Glutamatergic neuron (in vitro differentiated cells): Measurements from ENCODE around the gene GPHN. TPM values are rescaled to one million over a fixed set of nuclear protein-coding genes. Genes with fewer than 3 reads are reported as not detected.

ENCODE experiments used
- DNase-seq: peaks from one replicate; pipeline ENCODE4 v3.0.0; 2022
- H3K27ac Mint-ChIP-seq: one replicate; pipeline ENCODE4 v1.8.0; 2020; ENCODE audit warnings: mild to moderate bottlenecking, mixed read lengths, inconsistent platforms; ENCODE audit not compliant: unreplicated experiment
- H3K27me3 Mint-ChIP-seq: one replicate; pipeline ENCODE4 v1.8.0; 2020; ENCODE audit warnings: mild to moderate bottlenecking, moderate library complexity, mixed read lengths, inconsistent platforms; ENCODE audit not compliant: unreplicated experiment
- H3K36me3 Mint-ChIP-seq: one replicate; pipeline ENCODE4 v1.8.0; 2020; ENCODE audit warnings: mild to moderate bottlenecking, mixed read lengths, inconsistent platforms; ENCODE audit not compliant: unreplicated experiment
- H3K4me1 Mint-ChIP-seq: one replicate; pipeline ENCODE4 v1.8.0; 2020; ENCODE audit warnings: mild to moderate bottlenecking, low read depth, mixed read lengths, inconsistent platforms; ENCODE audit not compliant: unreplicated experiment
- H3K4me3 Mint-ChIP-seq: one replicate; pipeline ENCODE4 v1.8.0; 2020; ENCODE audit warnings: mild to moderate bottlenecking, mixed read lengths, inconsistent platforms; ENCODE audit not compliant: unreplicated experiment
- H3K9me3 Mint-ChIP-seq: one replicate; pipeline ENCODE4 v1.8.0; 2020; ENCODE audit warnings: mild to moderate bottlenecking, moderate library complexity, mixed read lengths, inconsistent platforms; ENCODE audit not compliant: unreplicated experiment
- CTCF ChIP-seq: fragments of 200-600 bp; sonication (generic); IDR thresholded peaks from one replicate; pipeline ENCODE4 v1.5.0; 2021; ENCODE audit not compliant: partially characterized antibody, unreplicated experiment
- total RNA-seq: library from RNA; stranded (reverse); fragmentation: NEBNext Ultra II Directional; extraction: Animal tissue kit (Norgen Biotek cat#: 25700); gene quantifications from one replicate; pipeline ENCODE4 v1.2.1, GENCODE V29; 2021; ENCODE audit not compliant: unreplicated experiment

GPHN gene
- total RNA-seq, 1 donor from 2014 or later = 29.8 TPM

GRCh38 chr14:66472251-66472650, 35.7 kb upstream of the GPHN start:
- TF ChIP-seq CTCF = no peak
- Mint-ChIP-seq H3K36me3 (peaks cover 5% of the 10 kb centered on the region), H3K4me3 (no peak overlapping the region), H3K4me1 (no peaks in the 10 kb centered on the region), H3K27ac (no peak overlapping the region), H3K27me3 (no peaks in the 10 kb centered on the region), H3K9me3 (peaks cover 1% of the 10 kb centered on the region)
- no peak for DNase-seq

- no peaks in the 10 kb centered on the region for H3K4me1 Mint-ChIP-seq
- no peak for TF ChIP-seq CTCF
- H3K4me3 Mint-ChIP-seq = no peak overlapping the region
- no peak for DNase-seq
- H3K9me3 Mint-ChIP-seq = peaks cover 1% of the 10 kb centered on the region
- no peak overlapping the region for H3K27ac Mint-ChIP-seq
- H3K36me3 Mint-ChIP-seq = peaks cover 5% of the 10 kb centered on the region
- no peaks in the 10 kb centered on the region for H3K27me3 Mint-ChIP-seq
These were observed 34.7 kb upstream of the GPHN start for GRCh38 chr14:66473223-66473622.

- Mint-ChIP-seq H3K27ac (no peak overlapping the region), H3K36me3 (peaks cover 5% of the 10 kb centered on the region), H3K9me3 (no peaks in the 10 kb centered on the region), H3K27me3 (no peaks in the 10 kb centered on the region), H3K4me3 (no peak overlapping the region), H3K4me1 (peaks cover under 1% of the 10 kb centered on the region)
- TF ChIP-seq CTCF = no peak
- no peak for DNase-seq
These were observed 31.0 kb upstream of the GPHN start for GRCh38 chr14:66476964-66477363.

GRCh38 chr14:66477567-66477966, 30.4 kb upstream of the GPHN start:
- Mint-ChIP-seq H3K4me3 (no peak overlapping the region), H3K36me3 (peaks cover 5% of the 10 kb centered on the region), H3K9me3 (no peaks in the 10 kb centered on the region), H3K27ac (no peak overlapping the region), H3K4me1 (peaks cover 2% of the 10 kb centered on the region), H3K27me3 (no peaks in the 10 kb centered on the region)
- no peak for TF ChIP-seq CTCF
- DNase-seq = no peak

- no peaks in the 10 kb centered on the region for H3K27me3 Mint-ChIP-seq
- no peak overlapping the region for H3K27ac Mint-ChIP-seq
- no peak for TF ChIP-seq CTCF
- no peak overlapping the region for H3K4me3 Mint-ChIP-seq
- no peaks in the 10 kb centered on the region for H3K36me3 Mint-ChIP-seq
- no peaks in the 10 kb centered on the region for H3K9me3 Mint-ChIP-seq
- H3K4me1 Mint-ChIP-seq = peaks cover 2% of the 10 kb centered on the region
- no peak for DNase-seq
These were observed 25.1 kb upstream of the GPHN start for GRCh38 chr14:66482873-66483272.
